ES-I3 (cell line): Measurements from ENCODE around the gene KPNB1.
"Not testable (repeated sequence)": the region's sequence is repeated elsewhere in the genome, so short reads cannot be mapped to it uniquely, and the experiment has no call there.

Source experiments
- H3K36me3 ChIP-seq: 2 replicates; pipeline ENCODE4 v1.6.1; 2013; ENCODE audit warnings: mild to moderate bottlenecking, low read length, control low read depth, moderate library complexity; ENCODE audit not compliant: insufficient read depth
- H3K4me1 ChIP-seq: 2 replicates; pipeline ENCODE4 v1.6.1; 2013; ENCODE audit warnings: mild to moderate bottlenecking, control low read depth, low read length; ENCODE audit not compliant: insufficient read depth
- H3K9ac ChIP-seq: 2 replicates; pipeline ENCODE4 v1.6.1; 2013; ENCODE audit warnings: low read depth, mild to moderate bottlenecking, low read length, moderate library complexity
- H3K9me3 ChIP-seq: 2 replicates; pipeline ENCODE4 v1.6.1; 2013; ENCODE audit warnings: mild to moderate bottlenecking, low read length, moderate library complexity; ENCODE audit not compliant: control insufficient read depth, insufficient read depth

KPNB1 gene

DNA sequence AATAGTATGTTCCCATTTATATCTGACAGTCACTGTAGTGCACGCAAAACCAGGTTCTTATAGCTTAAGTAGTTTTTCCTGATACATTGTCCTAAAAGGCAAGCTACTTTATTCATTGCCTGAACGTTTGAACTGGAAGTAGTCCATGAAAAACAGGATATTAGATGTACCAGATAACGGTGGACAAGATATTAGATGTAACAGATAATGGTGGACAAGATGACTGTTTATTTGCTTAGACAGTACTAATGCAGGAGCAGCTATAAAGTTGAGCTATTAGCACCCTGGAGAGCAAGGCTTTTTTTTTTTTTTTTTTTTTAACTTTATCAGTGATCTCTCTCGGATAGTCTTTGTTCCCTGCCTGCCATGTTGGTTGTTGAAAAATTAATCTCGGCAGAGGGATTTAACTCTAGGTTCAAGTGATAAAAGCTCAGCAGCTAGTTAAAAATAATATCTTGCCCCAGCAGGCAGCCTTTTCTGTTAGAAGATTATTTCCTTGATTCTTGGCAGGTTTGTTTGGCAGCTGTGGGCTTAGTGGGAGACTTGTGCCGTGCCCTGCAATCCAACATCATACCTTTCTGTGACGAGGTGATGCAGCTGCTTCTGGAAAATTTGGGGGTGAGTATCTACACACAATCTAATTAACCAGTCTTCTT, 26.9 kb downstream of the KPNB1 start:
- peaks cover 82% of the 10 kb centered on the region for H3K36me3 ChIP-seq

GRCh38 chr17:47678196-47678595, 28.5 kb downstream of the KPNB1 start:
- Histone ChIP-seq H3K9ac (no peak overlapping the region), H3K9me3 (no peaks in the 10 kb centered on the region), H3K4me1 (no peaks in the 10 kb centered on the region), H3K36me3 (peaks cover 81% of the 10 kb centered on the region)

More for the DNA sequence above, 26.9 kb downstream of the KPNB1 start:
- Histone ChIP-seq H3K4me1 (no peaks in the 10 kb centered on the region), H3K9ac (no peak overlapping the region), H3K9me3 (no peaks in the 10 kb centered on the region)

- H3K36me3 ChIP-seq, result peaks cover 53% of the 10 kb centered on the region
- no peaks in the 10 kb centered on the region for H3K9me3 ChIP-seq
- H3K4me1 ChIP-seq, result peaks cover 4% of the 10 kb centered on the region; the same call in 1 of the 2 replicates
- no peak overlapping the region for H3K9ac ChIP-seq
These were observed 32.4 kb downstream of the KPNB1 start for GRCh38 chr17:47682138-47682537.

DNA sequence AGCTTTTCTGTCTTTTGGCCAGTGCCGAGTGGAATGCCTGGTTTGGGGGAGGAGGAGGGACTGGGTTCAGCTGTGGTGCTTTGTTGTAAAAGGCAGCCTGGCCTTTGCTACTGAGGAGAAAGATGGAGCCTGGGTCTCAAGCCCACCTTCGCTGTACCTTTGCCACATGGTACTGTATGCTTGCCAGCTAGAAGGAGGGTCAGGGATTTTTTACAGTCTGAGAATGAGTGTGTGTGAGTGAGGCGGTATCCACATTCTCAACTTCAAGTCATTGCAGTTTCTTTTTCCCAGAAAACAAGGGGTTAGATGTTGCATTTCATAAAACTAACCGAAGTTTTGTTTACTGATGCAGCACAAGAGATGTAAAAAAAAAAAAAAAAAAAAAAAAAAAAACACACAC, 33.0 kb downstream of the KPNB1 start:
- not testable (repeated sequence) for H3K4me1 ChIP-seq, H3K9ac ChIP-seq, H3K9me3 ChIP-seq
- peaks cover 47% of the 10 kb centered on the region for H3K36me3 ChIP-seq

- Histone ChIP-seq H3K4me1 (peaks cover 13% of the 10 kb centered on the region), H3K9ac (no peak overlapping the region), H3K36me3 (peaks cover 38% of the 10 kb centered on the region), H3K9me3 (no peaks in the 10 kb centered on the region)
These were observed 34.3 kb downstream of the KPNB1 start for GRCh38 chr17:47684025-47684424.

GRCh38 chr17:47684535-47685193, 34.9 kb downstream of the KPNB1 start:
- Histone ChIP-seq H3K9me3 (no peaks in the 10 kb centered on the region), H3K4me1 (peaks cover 13% of the 10 kb centered on the region), H3K36me3 (peaks cover 32% of the 10 kb centered on the region), H3K9ac (no peak overlapping the region)

- peaks cover 17% of the 10 kb centered on the region for H3K4me1 ChIP-seq
- H3K9ac ChIP-seq, result no peak overlapping the region
- peaks cover 22% of the 10 kb centered on the region for H3K36me3 ChIP-seq
- no peaks in the 10 kb centered on the region for H3K9me3 ChIP-seq
These were observed 36.0 kb downstream of the KPNB1 start for GRCh38 chr17:47685556-47686275.

DNA sequence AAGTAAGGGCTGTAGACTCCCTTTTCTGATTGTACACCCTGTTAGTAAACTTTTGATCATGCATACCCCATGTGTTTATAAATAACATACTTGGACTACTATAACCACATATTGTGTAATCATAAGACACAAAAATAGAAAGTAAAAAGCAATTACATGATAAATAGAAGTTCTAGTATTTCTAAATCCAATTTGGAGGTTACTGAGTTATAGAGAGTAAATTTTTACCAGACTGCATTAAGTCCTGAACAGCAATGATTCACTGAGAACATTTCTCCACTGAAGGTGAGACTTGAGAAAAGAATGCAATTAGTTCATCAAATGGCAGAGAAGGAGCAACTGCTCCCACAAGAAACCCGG, 36.5 kb downstream of the KPNB1 start:
- Histone ChIP-seq H3K4me1 (peaks cover 17% of the 10 kb centered on the region), H3K36me3 (peaks cover 19% of the 10 kb centered on the region), H3K9ac (no peak overlapping the region), H3K9me3 (no peaks in the 10 kb centered on the region)

DNA sequence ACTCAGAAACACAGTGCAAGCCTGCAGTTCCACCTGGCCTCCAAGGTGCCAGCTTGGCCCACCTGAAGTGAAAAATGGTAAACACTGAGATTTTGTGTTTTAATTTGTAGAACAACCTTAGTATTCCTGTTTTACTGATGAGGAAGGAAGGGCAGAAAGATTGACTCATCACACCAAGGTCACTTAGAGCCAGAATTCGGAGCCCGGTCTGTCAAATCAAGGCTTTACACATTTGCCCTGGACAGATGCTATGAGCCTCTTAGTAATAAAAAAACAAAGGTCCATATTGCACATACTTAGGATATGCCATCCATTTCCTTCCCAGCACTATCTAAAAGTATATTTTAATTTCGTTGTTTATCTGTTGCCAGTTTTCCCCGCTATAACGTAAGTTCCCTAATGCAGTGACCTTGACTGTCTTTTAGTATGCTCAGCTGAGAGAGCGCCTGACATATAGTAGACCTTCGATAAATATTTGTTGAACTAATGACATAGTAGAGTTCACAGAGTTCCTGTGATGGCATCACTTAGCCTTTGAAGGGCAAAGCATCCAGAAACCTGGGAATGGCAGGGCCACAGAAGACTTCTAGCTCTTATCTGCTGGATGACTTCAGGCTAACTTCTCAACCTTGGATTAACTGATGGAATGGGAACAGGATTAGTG, 37.1 kb downstream of the KPNB1 start:
- no peaks in the 10 kb centered on the region for H3K9me3 ChIP-seq
- peaks cover 18% of the 10 kb centered on the region for H3K4me1 ChIP-seq
- H3K9ac ChIP-seq, result no peak overlapping the region
- H3K36me3 ChIP-seq, result peaks cover 17% of the 10 kb centered on the region

GRCh38 chr17:47687328-47687690, 37.6 kb downstream of the KPNB1 start:
- Histone ChIP-seq H3K36me3 (peaks cover 12% of the 10 kb centered on the region), H3K4me1 (peaks cover 23% of the 10 kb centered on the region), H3K9me3 (no peaks in the 10 kb centered on the region), H3K9ac (no peak overlapping the region)

DNA sequence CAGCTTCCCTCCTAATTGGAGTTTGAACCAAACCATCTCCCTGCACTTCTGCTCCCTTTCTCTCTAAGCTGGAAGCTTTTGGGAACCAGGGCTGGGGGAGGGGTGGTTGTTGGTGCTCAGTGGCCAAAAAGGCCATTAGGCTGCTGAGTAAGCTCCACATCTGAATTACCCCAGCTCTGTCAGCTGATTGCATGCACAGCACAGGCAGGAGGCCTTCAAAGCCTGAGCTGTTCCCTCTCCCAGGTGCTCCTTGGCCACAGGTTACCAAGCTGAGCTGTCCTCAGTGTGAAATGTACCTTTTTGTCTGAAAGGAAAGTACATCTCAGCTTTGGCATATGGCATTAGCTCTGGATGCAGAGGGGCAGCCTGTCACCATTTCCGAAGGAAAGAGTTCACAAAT, 38.0 kb downstream of the KPNB1 start:
- Histone ChIP-seq H3K9me3 (no peaks in the 10 kb centered on the region), H3K36me3 (peaks cover 11% of the 10 kb centered on the region), H3K9ac (no peak overlapping the region), H3K4me1 (peaks cover 28% of the 10 kb centered on the region)

GRCh38 chr17:47690121-47690520, 40.4 kb downstream of the KPNB1 start:
- no peaks in the 10 kb centered on the region for H3K36me3 ChIP-seq
- no peaks in the 10 kb centered on the region for H3K9me3 ChIP-seq
- peaks cover 33% of the 10 kb centered on the region for H3K4me1 ChIP-seq
- no peak overlapping the region for H3K9ac ChIP-seq

DNA sequence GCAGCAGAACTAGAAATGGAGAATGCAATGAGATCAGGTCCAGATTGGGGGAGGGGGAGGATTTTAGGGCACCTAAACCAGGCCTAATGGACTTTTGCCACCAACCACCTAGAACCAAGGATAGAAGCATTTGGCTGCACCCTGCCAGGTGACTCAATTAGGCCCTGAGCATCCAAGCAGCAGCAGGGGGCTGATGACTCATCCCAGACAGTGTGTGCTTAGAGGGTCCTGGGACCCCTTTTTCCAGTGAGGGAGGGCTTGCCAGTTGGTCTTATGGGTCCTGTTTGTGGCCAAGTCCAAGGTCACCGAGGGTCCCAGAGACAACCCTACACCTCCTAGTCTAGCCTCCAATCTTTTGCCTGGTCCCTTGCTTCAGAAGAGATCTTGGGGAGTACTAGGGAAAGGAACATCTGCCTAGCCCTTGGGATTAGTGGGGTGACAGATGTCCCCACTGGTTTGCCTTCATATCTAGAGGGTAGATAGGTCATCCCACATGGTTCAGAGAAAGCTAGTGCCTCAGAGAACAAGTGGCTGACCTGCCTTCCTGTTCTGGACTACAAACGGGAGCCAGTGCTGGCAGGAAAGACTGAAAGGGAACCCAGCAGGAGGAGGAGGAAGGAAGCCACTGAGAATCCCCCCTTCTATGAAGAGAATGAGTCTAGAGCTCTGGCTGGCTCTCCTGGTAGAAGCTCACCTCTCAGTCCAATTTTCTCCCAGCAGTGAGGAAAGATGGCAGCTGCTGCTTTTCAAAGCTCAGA, 42.6 kb downstream of the KPNB1 start:
- H3K9ac ChIP-seq, result no peak overlapping the region; the same call in 1 of the 2 replicates
- H3K36me3 ChIP-seq, result no peaks in the 10 kb centered on the region
- peaks cover 28% of the 10 kb centered on the region for H3K4me1 ChIP-seq
- H3K9me3 ChIP-seq, result no peaks in the 10 kb centered on the region
